RWPE1 (cell line): ENCODE results near the gene QDPR.

Experiments
- CTCF ChIA-PET: fragments of 350-600 bp; sonication (Branson Sonifier 250); formaldehyde crosslinking; extraction: SDS; loops from one replicate; lab custom pipeline; 2021; lab: Yijun Ruan, JAX
- POLR2A ChIA-PET: fragments of 400-600 bp; formaldehyde crosslinking; extraction: SDS; loops from one replicate; lab custom pipeline; 2020; ENCODE audit warnings: antibody characterized with exemption; ENCODE audit not compliant: low non-redundant PET; lab: Yijun Ruan, JAX
- DNase-seq: peaks from one replicate; pipeline ENCODE4 v3.0.0; 2012; ENCODE audit warnings: low spot score
- H3K27ac ChIP-seq: fragments of 450-650 bp; 2 replicates; pipeline ENCODE4 v1.5.1; 2017
- TF ChIP-seq, protein P1 (sequence below): fragments of 450-650 bp; conservative IDR thresholded peaks from 2 replicates; pipeline ENCODE4 v1.5.1; 2017; ENCODE audit warnings: low read depth, mild to moderate bottlenecking

QDPR gene

DNA sequence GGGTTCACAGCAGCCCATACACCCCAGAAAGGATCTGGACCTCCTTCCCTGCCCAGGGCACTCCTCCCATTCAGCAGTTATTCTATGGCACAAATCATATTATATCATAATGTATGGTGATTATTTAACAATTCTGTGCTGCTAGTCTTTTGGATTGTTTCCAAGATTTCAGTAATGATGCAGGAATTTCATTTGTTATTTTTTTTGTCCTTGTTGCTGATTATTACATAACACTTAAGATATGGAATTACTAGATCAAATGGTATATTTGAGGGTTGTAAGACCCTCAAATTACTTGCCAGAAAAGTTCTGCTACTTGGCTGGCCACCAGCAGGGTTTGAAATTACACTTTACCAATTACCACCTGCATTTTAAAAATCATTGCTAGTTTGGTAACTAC, 36.4 kb downstream of the QDPR start:
- no peak overlapping the region for H3K27ac ChIP-seq
- ChIA-PET CTCF (no interaction called here), POLR2A (no interaction called here)
- TF ChIP-seq, protein P1, sequence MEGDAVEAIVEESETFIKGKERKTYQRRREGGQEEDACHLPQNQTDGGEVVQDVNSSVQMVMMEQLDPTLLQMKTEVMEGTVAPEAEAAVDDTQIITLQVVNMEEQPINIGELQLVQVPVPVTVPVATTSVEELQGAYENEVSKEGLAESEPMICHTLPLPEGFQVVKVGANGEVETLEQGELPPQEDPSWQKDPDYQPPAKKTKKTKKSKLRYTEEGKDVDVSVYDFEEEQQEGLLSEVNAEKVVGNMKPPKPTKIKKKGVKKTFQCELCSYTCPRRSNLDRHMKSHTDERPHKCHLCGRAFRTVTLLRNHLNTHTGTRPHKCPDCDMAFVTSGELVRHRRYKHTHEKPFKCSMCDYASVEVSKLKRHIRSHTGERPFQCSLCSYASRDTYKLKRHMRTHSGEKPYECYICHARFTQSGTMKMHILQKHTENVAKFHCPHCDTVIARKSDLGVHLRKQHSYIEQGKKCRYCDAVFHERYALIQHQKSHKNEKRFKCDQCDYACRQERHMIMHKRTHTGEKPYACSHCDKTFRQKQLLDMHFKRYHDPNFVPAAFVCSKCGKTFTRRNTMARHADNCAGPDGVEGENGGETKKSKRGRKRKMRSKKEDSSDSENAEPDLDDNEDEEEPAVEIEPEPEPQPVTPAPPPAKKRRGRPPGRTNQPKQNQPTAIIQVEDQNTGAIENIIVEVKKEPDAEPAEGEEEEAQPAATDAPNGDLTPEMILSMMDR: no peak
- no peak for DNase-seq

- H3K27ac ChIP-seq: no peak overlapping the region
- DNase-seq: no peak
- ChIA-PET CTCF (interaction anchor here (0.6 kb wide), 1 partner anchor 742 kb away, joined by 3 read pairs; no protein-coding TSS in a partner anchor), POLR2A (no interaction called here)
- TF ChIP-seq, protein P1: no peak
Measured at GRCh38 chr4:17469931-17470674, 41.8 kb downstream of the QDPR start.

- H3K27ac ChIP-seq: no peak overlapping the region
- DNase-seq: no peak
- POLR2A ChIA-PET: no interaction called here
- TF ChIP-seq, protein P1: no peak
- CTCF ChIA-PET: no interaction called here
Measured at GRCh38 chr4:17468619-17469221, 43.2 kb downstream of the QDPR start.

GRCh38 chr4:17463606-17464005, 48.3 kb downstream of the QDPR start:
- no peak for DNase-seq
- CTCF ChIA-PET: no interaction called here
- no peak overlapping the region for H3K27ac ChIP-seq
- POLR2A ChIA-PET: no interaction called here
- TF ChIP-seq, protein P1: no peak

- TF ChIP-seq, protein P1: no peak
- DNase-seq: no peak
- CTCF ChIA-PET: interaction anchor here (0.6 kb wide), 1 partner anchor 12 kb away, joined by 6 read pairs; no protein-coding TSS in a partner anchor
- POLR2A ChIA-PET: no interaction called here
- H3K27ac ChIP-seq: no peak overlapping the region
Measured at GRCh38 chr4:17450269-17450804, 61.6 kb downstream of the QDPR start.

GRCh38 chr4:17448689-17449088, 63.2 kb downstream of the QDPR start:
- ChIA-PET POLR2A (no interaction called here), CTCF (no interaction called here)
- no peak overlapping the region for H3K27ac ChIP-seq
- no peak for DNase-seq
- TF ChIP-seq, protein P1: no peak
